ENCODE measurements around the gene COX5A.
A peak's percentile ranks its signal among the peaks of the same experiment; 100 is the strongest.

GRCh38 chr15:74950078-74950908 lies 12.4 kb upstream of the COX5A start:
- TF ChIP-seq CTCF (IDR thresholded peaks at IDR 0.05) = peak; percentile 92 to 99 (median 94)
- no peak for TF ChIP-seq POLR2A (IDR thresholded peaks at IDR 0.05)

Measured in right lobe of liver (tissue), 4 donors.